HG02852 (cell line): ENCODE data around the gene SLX9.

ENCODE experiments used
- ATAC-seq: cut with Tn5 transposase; IDR thresholded peaks from one replicate; pipeline ENCODE4 v1.9.1; 2021; ENCODE audit warnings: mild to moderate bottlenecking, moderate library complexity; ENCODE audit not compliant: unreplicated experiment

SLX9 gene

GRCh38 chr21:44913425-44914175, 26.2 kb upstream of the SLX9 start:
- no peak for ATAC-seq

- no peak for ATAC-seq
These were observed 25.5 kb upstream of the SLX9 start for GRCh38 chr21:44914176-44914874.

GRCh38 chr21:44916965-44917364, 22.9 kb upstream of the SLX9 start:
- ATAC-seq, result no peak

GRCh38 chr21:44917446-44918106, 22.3 kb upstream of the SLX9 start:
- no peak for ATAC-seq

- ATAC-seq, result no peak
These were observed 21.7 kb upstream of the SLX9 start for GRCh38 chr21:44918107-44918470.

GRCh38 chr21:44918581-44919033, 21.2 kb upstream of the SLX9 start:
- ATAC-seq, result no peak

GRCh38 chr21:44919111-44919912, 20.5 kb upstream of the SLX9 start:
- ATAC-seq, result no peak

- ATAC-seq, result peak; percentile 23
These were observed 19.7 kb upstream of the SLX9 start for GRCh38 chr21:44919913-44920693.

- peak; percentile 70 for ATAC-seq
These were observed 18.9 kb upstream of the SLX9 start, which contains the start of gene ITGB2 for GRCh38 chr21:44920694-44921604. Gene ITGB2, minus strand, starts transcription at chr21:44920899. Its CDS starts 10,117 bp downstream, at chr21:44910782.

- no peak for ATAC-seq
These were observed 17.9 kb upstream of the SLX9 start for GRCh38 chr21:44921928-44922327.

GRCh38 chr21:44923480-44924084, 16.2 kb upstream of the SLX9 start:
- ATAC-seq, result no peak

GRCh38 chr21:44924606-44925377, 15.0 kb upstream of the SLX9 start:
- ATAC-seq, result no peak

- ATAC-seq, result no peak
These were observed 14.5 kb upstream of the SLX9 start for GRCh38 chr21:44925378-44925755.

- ATAC-seq, result no peak
These were observed 13.3 kb upstream of the SLX9 start for GRCh38 chr21:44926331-44927101.

- no peak for ATAC-seq
These were observed 12.6 kb upstream of the SLX9 start for GRCh38 chr21:44927259-44927586.

GRCh38 chr21:44927587-44928461, 12.0 kb upstream of the SLX9 start:
- no peak for ATAC-seq
